GM03348 (cell line): ENCODE data around the gene TRAPPC2L.

Experiments
- DNase-seq: peaks from one replicate; pipeline ENCODE4 v3.0.0; 2012; ENCODE audit warnings: low spot score

The TRAPPC2L gene

GRCh38 chr16:88861359-88861758 lies 4.4 kb downstream of the TRAPPC2L start:
- no peak for DNase-seq

- no peak for DNase-seq
Measured at GRCh38 chr16:88862968-88863367, 6.0 kb downstream of the TRAPPC2L start.

- no peak for DNase-seq
Measured at GRCh38 chr16:88863426-88863825, 6.5 kb downstream of the TRAPPC2L start.

- no peak for DNase-seq
Measured at GRCh38 chr16:88864099-88864498, 7.2 kb downstream of the TRAPPC2L start.

GRCh38 chr16:88864521-88864920 lies 7.6 kb downstream of the TRAPPC2L start:
- no peak for DNase-seq

GRCh38 chr16:88865310-88865709 lies 8.4 kb downstream of the TRAPPC2L start:
- DNase-seq, result no peak

GRCh38 chr16:88865742-88866141 lies 8.8 kb downstream of the TRAPPC2L start:
- DNase-seq, result no peak

- DNase-seq, result no peak
Measured at GRCh38 chr16:88866151-88866920, 9.4 kb downstream of the TRAPPC2L start, which contains the start of gene PABPN1L. Gene PABPN1L, minus strand, starts transcription at chr16:88866660. Its CDS starts 54 bp downstream, at chr16:88866606.

- DNase-seq, result no peak
Measured at GRCh38 chr16:88867581-88868246, 10.8 kb downstream of the TRAPPC2L start.

GRCh38 chr16:88868974-88869672 lies 12.2 kb downstream of the TRAPPC2L start:
- DNase-seq, result no peak

- DNase-seq, result no peak
Measured at GRCh38 chr16:88869673-88869980, 12.7 kb downstream of the TRAPPC2L start.

GRCh38 chr16:88870608-88871348 lies 13.9 kb downstream of the TRAPPC2L start:
- DNase-seq, result no peak

- DNase-seq, result no peak
Measured at GRCh38 chr16:88871349-88871702, 14.4 kb downstream of the TRAPPC2L start.

GRCh38 chr16:88871730-88872416 lies 14.9 kb downstream of the TRAPPC2L start:
- DNase-seq, result no peak

- no peak for DNase-seq
Measured at GRCh38 chr16:88872650-88873331, 15.9 kb downstream of the TRAPPC2L start.

GRCh38 chr16:88874938-88875599 lies 18.1 kb downstream of the TRAPPC2L start:
- no peak for DNase-seq

- no peak for DNase-seq
Measured at GRCh38 chr16:88875703-88876234, 18.8 kb downstream of the TRAPPC2L start.

- DNase-seq, result no peak
Measured at GRCh38 chr16:88876942-88877526, 20.1 kb downstream of the TRAPPC2L start.

- no peak for DNase-seq
Measured at GRCh38 chr16:88877564-88878289, 20.8 kb downstream of the TRAPPC2L start.
